DMS79 (cell line): ENCODE measurements around the gene PYGB.
"Not testable (repeated sequence)": the region's sequence is repeated elsewhere in the genome, so short reads cannot be mapped to it uniquely, and the experiment has no call there.

ENCODE experiments used
- DNase-seq: peaks from one replicate; lab custom pipeline; 2025; lab: John Stamatoyannopoulos, UW

Gene PYGB

DNA sequence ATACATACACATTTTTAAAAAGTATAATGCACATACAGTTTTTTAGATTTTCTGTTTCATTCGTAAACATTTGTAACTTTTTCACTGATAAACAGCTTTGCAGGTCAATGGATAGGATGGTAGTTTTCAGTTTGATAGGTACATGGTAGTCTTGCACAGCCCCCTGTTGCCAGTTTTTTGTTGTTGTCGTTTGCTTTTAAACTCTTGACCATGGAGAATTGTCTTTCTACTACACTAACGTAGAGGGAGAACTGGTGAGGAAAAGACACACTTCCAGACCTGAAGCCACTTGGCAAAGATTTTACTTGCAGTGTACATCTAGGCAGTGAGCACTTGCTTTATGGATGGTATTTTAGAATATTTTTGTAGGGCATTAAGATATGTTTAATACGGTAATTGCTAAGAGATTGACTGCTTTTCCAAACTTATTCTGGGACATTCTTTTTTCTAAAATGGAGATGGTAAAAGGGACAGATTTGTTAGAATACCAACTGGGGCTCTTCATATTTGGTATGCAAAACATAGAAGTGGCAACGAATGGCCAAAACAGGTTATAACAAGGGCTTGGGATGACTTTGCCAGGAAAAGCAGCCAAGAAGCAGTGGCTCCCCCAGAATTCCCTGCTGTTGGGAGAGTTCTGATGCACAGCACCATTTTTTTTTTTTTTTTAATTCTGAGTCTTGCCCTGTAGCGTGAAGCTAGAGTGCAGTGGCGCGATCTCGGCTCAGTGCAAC is 1.5 kb downstream of the PYGB start:
- DNase-seq, result peak; percentile 27

DNA sequence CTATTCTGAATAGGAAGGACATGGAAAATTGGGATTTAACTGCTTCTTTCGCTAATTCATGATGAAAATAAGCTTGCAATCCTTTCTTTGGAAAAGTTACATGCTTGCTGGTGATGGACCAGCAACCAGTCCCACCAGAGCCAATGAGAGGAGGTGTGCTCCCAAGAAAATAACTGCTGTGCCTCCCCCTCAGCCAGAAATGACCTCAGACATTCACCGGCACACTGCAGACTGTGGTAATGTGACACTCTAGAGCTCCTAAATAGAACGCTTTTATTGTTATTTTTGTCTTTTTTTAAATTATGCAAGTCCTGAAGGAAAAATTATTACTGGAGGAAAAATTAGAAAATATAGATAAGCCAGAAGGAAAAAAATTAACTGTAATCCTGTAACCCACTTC is 2.6 kb downstream of the PYGB start:
- no peak for DNase-seq

DNA sequence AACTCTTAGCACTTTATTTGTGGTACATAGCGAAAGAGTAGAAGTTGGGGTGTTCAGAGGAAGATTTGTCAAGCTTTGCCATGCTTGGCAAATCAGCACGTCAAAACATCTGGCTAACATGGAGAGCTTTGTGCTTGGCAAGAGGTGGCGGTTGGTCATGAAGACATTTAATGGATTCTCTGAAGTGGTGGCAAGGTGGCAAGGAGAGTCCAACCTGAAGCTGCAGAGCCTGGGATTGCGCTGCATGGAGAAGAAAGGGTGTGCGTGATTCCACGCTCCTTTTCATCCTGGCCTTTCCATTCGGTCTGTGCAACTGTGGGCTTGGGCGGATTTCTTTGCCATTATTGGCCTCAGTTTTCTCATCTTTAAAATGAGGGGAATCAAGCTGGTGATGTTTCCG is 3.1 kb downstream of the PYGB start:
- no peak for DNase-seq

DNA sequence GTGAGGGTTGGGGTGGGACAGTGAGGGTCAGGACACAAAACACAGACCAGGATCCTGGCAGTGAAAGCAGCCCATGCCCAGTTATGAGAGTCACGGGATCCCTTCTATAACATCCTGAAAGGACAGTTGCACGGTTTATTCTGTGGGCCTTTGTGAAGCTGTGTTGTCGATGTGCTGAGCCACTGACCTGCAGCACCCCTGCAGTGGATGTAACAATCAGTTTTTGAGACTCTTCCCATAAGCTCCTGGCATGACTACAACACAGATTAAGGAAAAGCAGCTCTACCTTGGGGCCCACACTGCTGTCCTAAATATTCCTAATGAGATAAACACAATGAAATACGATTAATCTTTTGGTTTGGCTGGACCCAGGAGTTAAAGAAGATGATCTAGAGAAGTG is 3.7 kb downstream of the PYGB start:
- DNase-seq, result no peak

DNA sequence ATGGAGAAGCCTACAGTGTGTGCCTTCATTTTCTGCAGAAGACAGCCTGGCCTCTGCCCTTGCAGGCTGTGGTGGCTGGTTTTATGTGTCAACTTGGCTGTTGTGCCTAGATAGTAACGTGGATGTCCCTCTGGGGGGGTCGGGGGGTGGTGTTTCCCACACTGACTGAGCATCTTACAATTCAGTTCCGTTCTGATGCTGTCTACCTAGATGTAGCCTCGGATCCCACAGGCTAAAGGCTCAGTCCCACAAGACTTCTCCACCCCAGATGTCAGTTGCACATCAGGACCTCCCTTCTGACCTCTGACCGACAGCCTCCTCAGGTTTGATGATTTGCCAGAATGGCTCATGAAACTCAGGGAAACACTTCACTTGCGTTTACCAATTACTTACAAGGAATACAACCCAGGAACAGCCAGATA is 4.4 kb downstream of the PYGB start:
- DNase-seq, result no peak

DNA sequence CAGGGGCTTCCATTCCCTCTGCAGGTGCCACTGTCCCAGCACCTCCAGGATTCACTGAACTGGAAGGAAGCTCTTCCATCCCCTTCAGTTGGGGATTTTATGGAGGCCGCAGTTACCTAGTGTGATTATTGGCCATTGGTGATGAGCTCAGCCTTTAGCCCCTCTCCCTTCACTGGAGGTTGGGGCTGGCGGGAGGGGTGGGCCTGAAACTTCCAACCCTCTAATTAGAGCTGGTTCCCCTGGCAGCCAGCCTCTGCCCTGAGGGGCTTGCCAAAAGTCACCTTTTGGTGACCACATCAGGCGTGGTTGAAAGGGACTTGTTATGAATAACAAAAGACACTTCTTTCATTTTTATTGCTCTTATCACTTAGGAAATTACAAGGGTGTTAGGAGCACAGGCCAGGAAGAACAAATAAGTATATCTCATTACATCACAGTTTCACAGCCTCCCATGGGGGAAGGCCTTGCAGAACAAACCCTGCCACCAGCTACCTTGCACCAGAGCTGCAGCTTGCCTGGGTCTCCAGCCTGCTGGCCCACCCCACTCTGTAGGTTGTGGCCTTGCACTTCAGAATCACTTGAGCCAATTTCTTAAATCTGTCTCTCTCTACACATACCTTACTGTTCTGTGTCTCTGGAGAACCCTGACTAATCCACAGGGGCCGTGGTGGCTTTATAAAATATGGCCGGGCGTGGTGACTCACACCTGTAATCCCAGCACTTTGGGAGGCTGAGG is 5.0 kb downstream of the PYGB start:
- DNase-seq, result no peak

DNA sequence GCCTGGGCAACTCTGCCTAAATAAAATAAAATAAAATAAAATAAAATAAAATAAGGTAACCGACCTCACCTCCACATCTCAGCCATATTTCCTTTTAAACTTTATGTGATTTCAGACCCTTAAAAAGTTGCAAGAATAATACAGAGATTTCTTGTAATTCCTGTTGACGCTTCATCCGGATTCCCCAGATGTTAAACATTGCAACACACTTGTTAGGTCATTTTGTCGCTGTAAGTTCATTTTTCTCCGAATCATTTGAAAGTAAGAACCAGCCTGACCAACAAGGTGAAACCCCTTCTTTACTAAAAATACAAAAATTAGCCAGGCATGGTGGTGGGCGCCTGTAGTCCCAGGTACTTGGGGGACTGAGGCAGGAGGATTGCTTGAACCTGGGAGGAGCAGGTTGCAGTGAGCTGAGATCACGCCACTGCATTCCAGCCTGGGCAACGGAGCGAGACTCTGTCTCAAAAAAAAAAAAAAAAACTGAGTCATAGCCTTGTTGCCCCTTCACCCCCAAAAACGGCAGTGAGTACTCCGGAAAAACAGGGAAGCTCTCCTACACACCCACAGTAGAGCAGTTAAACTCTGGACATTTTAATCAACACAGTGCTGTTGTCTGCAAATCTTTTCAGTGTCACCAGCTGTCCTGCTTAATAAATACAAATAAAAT is 5.9 kb downstream of the PYGB start:
- DNase-seq, result no peak

DNA sequence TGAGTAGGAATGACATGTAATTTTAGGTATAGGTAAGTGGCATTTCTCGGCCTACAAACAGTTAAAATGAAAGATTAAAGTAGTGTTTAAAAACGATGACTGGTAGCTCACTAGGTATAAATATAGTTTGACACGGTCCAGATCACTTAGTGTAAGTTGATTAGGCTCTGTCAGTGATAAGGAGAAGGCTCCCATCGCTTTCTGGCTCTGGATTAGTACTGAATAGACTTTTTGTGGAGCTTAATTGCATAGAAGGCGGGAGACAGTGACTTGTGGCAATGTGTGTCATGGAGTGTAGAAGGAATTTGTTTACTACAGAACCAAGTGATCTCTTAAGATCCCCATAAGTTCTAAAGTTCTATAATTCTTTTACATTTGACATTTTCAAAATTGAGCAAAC is 6.7 kb downstream of the PYGB start:
- no peak for DNase-seq

DNA sequence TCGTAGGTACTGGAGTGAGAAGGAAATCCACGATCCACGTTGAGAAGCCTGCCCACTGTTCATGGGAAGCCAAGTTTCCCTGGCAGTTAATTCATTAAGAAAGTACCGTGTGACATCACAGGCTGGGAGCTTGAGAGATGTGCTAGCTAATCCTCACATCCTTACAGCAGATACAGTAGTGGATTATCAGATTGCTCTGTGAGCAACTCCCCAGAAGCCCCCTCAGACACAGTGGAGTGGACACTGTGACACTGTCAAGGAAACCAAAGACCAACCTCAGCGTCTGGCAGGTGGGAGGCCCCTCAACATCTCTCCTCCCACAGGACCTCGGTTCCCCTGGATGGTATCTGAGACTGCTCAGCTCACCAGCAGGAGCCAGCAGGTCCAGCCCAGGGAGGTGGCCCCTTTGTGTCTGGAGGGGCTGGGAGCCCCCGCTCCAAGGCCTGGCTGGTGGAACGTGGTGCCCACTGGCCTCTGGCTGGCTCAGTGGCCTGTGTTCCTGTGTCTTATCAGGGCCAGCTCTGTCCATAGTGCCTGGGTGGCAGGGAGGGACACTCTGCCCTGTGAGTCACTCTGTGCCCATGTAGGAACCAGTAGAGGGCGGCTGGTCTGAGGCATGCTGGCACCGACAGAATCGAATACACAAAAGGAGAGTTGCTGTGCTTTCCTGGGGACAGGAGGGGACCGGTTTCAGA is 7.2 kb downstream of the PYGB start:
- DNase-seq, result no peak

DNA sequence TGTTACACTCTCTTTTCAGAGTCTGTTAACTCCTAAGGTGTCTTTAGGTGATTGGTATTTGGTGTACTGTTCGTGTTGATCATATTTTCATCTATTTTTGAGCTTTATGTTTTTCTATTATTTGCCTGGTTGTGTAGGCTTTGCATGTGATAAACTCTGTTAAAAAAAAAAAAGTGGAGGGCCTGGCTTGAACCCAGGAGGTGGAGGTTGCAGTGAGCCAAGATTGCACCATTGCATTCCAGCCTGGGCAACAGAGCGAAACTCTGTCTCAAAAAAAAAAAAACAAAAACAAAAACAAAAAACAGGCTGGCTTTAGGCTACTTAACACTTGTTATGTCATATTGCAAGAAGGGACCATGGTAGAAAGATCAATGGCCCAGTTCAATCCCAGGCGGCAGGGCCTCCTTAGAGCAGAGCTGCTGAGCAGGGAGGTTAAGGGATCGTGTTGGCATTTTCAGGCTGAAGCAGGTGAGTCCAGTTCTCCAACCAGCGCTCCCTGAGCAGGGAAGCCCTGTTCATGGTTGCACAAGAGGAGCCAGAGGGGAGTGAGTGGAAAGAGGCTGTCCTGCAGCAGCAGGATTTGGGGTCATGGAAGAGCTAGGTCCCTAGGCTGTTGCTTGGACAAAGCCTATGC is 8.5 kb downstream of the PYGB start:
- DNase-seq, result no peak

DNA sequence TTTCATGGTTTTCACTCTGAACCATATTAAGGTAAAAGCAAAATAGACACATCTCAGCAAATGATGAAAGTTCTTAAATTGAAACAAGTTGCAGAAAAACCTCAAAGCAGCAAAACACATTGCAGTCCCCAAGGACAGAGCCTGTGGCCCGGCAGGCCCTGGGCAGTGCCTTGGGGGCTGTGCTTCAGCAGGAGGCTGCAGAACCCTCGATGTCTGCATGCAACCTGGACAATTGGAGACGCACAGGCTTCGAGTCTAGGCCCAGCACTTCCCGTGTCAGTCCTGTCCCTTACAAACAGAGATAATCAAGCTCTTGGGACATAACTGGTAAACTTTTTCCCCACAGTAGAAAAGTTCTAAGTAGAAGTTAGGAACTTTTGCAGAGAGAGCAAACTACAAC is 9.2 kb downstream of the PYGB start:
- DNase-seq, result no peak

DNA sequence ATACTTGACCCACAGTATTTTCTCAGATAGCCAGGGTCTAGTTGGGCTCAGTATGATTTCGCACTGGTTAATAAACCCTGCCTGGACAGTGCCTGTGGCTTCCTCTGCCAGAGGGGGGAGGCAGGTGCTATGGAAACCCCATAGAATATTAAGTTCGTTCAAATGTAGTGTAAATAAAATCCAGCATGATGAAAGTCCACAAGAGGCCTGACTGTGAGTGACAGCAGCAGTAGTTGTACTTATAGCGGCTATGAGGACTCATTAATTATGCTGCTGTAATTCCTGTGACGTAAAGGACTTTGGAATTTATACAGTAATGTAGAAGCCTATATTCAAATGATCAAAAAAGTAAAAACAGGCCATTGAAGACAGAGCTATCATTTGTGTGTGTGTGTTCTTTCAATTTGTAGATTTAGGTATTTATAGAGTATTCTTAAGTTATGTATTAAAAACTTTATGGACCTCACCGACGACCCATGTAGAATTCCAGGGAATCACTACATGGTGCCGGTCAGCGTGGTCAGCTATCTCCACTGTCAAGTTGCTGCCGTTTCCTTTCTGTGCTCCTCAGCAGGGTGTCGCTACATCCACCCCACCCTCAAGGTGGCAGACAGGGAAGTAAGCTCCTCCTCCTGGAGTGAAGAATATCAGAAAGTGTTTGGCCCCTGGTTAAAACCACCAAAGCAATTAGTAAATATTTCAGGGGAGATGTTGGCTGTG is 10.0 kb downstream of the PYGB start:
- no peak for DNase-seq

DNA sequence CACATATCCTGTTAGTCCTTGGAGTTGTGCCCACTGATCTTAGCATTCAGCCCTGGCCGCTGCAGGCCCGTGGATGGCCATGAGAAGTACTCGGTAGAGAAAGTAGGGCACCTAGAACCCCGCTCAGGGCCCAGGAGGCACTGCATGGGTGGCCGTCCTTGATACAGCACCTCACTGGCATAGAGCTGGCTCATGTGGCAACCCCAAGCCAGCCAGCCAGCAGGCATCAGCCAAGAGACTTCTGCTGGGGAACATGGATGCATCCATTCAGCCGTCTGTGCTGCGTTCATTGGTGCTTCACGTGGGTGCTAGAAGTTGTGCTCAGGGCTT is 10.6 kb downstream of the PYGB start:
- DNase-seq, result no peak

DNA sequence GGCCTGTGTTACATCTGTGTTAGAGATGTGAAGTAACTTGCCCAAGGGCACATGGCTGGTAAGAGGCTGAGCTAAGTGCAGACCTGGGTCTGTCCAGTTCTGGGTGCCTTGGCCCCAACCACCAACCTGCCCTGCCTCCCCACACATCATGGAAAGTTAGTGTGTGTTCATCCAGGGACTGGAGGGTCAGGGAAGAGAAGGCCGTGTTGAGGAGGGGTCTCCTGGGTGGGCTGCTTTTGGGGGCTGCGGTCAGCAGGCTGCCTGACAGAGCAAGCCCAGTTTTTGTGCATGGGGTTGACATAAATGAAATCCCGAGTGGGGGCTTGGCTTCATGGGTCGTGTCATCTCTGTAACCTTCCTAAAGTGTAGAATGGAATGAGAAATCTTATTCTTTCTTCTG is 10.9 kb downstream of the PYGB start:
- no peak for DNase-seq

DNA sequence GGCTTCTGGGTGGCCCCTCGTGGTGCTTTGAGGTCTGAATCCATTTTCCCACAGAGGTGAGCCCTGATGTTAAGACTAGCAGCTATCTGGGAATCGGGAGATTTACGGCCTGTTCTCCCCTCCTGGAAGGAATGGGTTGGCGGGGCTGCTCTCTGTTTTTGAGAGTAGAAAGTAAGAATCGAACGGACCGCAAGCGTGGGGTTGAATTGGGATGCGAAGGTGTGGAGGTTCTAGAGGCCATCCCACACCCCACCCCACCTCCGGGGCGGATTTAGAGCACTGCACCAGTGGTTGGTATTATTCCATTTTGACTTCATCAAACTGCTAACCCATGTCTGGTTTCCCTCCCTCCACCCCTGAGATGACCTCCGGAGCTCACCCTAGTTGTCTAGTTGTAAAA is 11.5 kb downstream of the PYGB start:
- DNase-seq, result no peak

DNA sequence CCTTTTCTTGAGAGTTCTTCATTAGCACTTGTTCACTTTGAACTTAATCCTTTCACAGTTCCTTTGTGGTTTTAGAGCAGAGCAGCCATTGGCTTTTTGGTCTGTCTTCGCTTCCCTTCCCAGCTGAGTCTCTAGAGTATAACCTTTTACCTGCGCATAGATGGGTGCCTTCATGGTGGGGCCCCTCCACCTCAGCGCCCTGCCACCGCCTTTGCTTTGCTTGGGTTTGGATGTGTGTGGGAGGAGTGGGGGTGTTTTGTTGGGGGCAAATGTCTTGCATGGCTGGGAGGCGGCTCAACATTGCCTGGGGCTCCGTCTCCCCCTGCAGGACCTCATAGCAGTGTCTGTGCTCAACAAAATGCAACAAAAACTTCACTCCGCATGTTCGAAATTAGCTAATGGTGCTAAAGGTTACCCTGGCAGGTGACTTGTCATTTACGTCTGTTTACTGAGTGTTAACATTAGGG is 11.9 kb downstream of the PYGB start:
- DNase-seq, result no peak

DNA sequence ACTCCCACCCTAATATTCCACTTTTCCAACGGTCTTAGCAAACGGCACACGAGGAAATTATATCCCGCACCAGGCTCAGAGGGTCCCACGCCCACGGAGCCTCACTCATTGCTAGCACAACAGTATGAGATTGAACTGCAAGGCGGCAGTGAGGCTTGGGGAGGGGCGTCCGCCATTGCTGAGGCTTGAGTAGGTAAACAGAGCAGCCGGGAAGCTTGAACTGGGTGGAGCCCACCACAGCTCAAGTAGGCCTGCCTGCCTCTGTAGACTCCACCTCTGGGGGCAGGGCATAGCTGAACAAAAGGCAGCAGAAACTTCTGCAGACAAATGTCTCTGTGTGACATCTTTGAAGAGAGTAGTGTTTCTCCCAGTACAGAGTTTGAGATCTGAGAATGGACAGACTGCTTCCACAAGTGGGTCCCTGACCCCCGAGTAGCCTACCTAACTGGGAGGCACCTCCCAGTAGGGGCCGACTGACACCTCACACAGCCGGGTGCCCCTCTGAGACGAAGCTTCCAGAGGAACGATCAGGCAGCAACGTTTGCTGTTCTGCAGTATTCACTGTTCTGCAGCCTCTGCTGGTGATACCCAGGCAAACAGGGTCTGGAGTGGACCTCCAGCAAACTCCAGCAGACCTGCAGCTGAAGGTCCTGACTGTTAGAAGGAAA is 13.0 kb downstream of the PYGB start:
- DNase-seq, result not testable (repeated sequence)

DNA sequence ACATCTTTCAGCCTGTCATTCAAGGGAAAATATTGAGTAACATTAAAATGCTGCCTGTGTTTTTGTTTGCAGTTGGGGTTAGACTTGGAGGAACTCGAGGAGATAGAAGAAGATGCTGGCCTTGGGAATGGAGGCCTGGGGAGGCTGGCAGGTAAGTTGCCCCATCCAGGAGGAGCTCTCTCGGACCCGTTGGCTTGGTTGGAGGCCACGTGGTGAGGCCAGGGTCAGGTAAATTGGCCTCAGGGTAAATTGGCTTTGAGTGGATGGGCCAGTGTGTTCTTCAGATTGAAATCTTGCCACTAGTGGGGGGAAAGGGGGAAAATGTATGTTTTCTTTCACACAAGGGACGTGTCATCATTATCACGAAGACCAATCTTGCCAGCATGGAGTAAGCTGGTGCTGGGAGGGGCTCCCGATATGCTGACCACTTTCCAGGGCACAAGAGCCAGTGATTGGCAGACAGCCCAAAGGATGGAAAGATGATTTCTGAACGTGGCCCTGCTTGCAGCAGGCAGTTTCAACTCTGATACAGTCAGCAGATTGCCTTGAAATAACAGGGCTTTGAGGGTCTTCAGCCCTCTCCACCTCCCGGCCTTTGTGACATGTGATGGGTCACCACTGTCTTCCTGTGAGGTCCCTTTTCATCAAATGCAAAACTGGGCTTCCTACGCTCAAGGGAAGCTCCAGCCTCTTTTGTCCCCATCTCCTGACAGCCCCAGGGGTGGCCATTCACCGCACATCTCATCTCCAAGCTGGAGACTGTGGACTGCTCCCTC is 21.4 kb downstream of the PYGB start:
- DNase-seq, result no peak

DNA sequence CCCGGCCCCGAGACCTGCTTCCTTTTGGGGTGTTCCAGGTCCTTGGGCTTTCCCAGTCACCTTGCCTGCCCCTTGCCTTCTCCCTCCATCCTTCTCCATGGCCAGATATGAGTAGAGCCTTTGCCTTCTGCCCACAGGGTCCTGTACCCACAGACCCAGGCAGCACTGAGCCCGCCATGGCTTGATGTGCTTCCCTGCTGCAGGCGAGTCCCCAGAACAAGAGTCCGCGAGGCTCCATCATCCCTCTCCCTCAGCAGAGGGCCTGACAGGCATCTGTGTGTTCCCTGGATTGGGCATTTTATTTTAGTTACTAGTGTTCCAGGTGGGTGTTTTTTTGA is 21.9 kb downstream of the PYGB start:
- no peak for DNase-seq

DNA sequence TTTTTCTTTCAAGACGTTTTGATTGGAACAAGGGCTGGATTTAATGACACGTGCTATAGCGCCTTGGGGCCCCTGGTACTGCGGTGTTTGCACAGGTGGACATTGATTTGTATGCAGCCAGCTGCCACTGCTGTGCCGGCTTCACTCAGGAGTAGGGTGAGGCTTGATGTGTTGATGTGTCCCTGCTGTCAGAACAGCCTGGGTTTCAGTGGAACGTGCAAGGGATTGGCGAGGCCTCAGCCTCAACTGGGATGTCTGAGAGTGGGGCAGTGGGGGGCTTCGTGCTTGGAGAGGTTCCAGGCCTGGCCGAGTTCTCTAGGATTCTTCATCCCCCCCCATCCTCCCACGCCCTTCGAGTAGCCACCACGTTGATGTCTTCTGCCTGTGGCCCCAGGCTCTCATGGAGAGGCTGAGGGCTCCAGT is 23.0 kb downstream of the PYGB start:
- no peak for DNase-seq
